Hematopoietic multipotent progenitor cell treated with erythropoietin and hydrocortisone succinate and interleukin-3 and kit ligand, for 15 days (in vitro differentiated cells): ENCODE results near the gene YEATS2.
"Not testable (repeated sequence)": the region's sequence is repeated elsewhere in the genome, so short reads cannot be mapped to it uniquely, and the experiment has no call there.

ENCODE experiments used
- DNase-seq: peaks from one replicate; pipeline ENCODE4 v3.0.0-alpha.2; 2015; ENCODE audit warnings: low spot score

Gene YEATS2

DNA sequence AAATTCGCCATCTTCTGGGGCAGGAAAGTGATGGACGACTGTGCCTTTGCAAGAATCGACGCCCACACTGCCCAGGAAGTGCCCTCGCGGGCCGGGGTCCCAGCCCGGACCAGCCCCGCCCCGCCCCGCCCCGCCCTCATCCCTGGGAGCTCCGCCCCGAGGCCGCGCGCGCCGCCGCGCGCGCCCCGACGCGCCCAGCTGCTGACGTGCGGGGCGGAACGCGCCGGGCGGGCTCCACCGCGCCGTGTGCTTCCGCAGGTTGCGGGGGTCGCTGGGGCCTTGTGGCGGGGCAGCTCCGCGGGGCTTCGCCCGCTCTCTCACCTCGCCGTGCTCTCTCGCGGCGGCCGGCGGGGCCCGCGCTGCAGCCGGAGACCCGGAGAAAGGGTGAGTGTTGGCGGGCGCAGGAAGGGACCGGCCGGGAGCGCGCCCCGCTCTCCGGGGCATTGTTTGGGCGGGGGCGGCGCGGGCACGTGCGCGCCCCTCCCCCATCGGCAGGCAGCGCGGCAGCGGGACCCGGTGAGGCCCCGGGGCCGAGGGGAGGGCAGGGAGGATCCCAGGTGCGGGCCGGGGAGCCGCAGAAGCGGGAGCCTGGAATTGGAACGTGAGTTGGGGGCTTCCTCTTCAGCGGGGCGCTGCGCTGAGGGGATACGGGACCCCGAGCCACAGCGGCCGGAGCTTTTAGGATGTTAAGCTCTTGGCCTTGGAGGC, at the start of gene YEATS2:
Gene YEATS2, plus strand, starts transcription at position 188 of the 708 bp plus-strand sequence. CDS start 17,366 bp downstream, outside the sequence.
- DNase-seq: peak; percentile 55

DNA sequence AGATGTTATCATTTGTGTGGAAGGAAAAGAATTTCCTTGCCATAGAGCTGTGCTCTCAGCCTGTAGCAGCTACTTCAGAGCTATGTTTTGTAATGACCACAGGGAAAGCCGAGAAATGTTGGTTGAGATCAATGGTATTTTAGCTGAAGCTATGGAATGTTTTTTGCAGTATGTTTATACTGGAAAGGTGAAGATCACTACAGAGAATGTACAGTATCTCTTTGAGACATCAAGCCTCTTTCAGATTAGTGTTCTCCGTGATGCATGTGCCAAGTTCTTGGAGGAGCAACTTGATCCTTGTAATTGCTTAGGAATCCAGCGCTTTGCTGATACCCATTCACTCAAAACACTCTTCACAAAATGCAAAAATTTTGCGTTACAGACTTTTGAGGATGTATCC, 47.0 kb upstream of the YEATS2 start:
- DNase-seq: no peak

DNA sequence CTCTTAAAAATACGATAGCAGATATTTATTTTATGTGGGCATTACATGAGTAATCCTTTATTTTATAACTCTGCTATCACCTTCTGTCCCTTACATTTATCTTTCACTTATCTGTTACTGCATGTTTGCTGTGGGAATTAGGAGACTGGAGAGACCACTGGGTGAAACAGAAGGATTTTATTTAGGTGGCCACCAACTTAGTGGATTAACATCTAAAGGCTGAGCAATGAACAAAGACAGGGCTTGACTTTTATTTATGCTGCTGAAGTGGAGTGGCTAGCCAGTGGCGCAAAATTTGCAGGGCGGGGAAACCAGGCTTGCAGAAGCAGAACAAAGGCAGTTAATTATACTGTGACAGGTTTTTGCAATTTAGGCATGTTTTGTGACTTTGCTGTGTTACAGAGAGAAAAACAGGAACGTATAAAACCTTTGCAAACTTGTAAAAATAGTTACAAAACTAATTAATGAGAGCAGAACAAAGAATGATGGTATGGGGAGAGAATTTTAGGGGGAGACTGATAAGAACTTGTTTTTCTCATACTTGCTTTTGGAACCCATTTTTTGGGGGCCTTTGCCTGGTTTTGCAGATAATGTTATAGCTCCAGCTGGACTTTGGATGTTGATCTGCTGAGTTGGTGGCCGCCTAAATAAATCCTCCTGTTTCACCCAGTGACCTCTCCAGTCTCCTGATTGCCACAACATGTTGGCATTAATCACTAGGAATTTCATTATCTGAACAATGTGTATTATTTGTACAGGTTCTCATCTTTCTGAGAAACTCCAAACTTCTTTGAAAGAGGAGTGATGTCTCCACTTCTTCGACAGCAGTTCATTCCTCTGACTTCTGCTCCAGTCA, 44.2 kb upstream of the YEATS2 start:
- DNase-seq: no peak

- DNase-seq: no peak
These were observed 42.9 kb upstream of the YEATS2 start for GRCh38 chr3:183654727-183655126.

DNA sequence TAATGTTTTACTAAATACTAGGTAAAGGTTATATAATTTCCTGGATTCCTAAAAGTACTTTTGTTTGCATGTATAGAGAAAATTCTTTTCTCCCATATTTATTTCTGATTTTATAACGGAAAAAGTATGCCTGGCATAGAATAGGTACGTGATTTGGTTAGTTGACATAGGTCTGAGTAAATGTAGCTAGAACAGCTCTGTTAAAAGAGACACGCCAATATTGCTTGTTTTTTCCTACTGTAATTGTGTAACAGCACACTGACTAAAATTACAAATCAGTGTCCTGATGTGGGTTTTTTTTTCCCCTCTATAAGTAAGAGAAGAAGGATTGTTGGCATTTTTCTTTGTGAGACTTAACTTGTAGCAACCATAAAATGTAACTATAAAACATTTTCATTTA, 35.5 kb upstream of the YEATS2 start:
- DNase-seq: no peak

- DNase-seq: no peak
These were observed 32.6 kb upstream of the YEATS2 start for GRCh38 chr3:183664913-183665381.

- DNase-seq: no peak
These were observed 17.5 kb upstream of the YEATS2 start for GRCh38 chr3:183680061-183680460.

GRCh38 chr3:183687705-183688104, 9.9 kb upstream of the YEATS2 start:
- no peak for DNase-seq

- peak; percentile 54 for DNase-seq
These were observed 8.7 kb upstream of the YEATS2 start for GRCh38 chr3:183688874-183689273.

- not testable (repeated sequence) for DNase-seq
These were observed 8.0 kb upstream of the YEATS2 start for GRCh38 chr3:183689621-183690020.

DNA sequence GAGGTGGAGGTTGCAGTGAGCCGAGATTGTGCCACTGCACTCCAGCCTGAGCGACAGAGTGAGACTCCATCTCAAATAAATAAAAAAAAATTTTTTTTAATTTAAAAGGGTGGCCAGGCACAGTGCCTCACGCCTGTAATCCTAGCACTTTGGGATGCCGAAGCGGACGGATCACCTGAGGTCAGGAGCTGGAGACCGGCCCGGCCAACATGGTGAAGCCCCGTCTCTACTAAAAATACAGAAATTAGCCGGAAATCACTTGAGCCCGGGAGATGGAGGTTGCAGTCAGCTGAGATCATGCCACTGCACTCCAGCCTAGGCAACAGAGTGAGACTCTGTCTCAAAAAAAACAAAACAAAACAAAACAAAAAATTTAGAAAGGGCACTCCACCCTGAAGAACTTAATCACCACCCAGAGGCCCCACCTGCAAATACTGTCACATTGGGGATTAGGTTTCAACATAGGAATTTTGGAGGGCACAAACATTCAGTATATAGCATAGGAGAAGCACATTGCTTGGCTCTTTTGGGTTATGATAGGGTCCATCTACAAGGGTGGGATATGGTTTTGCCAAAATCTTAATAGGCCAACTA, 7.1 kb upstream of the YEATS2 start:
- no peak for DNase-seq

- DNase-seq: no peak
These were observed 5.2 kb upstream of the YEATS2 start for GRCh38 chr3:183692436-183692835.

DNA sequence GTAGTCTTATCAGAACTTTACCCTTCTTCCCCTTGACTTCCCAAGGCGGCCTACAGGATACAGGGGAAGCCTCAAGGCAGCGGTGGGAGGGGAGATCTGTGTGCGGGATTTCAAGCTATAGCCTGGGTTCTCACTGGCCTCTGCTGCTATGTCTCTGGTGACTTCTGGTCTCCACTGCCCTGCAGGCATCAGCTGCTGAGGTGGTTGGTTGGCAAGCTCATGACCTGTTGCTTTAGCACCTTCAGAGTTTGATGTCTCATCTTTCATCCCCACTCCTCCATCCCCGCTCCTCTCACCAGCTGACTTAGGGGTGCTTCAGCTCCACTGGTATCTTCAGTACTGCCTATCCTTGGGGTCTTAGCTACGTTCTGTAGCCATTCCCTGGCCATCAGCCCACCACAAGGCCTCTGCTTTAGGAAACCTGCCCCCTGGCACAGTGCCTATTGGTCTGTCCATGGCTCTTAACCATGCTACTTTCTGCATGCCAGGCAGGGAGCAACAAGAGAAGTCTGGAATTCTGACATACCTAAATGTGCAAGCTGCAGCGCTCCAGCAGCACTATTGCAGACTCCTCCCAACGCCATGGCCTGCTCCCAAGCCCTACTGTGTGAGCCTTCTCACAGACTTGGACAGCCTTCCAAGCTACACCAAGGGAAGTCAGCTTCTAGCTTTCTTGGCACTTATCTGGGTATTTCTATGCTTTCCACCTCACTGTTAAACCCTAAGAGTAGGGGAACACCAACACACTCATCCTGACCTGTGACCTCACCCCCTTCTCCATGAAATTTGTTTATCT, 1.8 kb upstream of the YEATS2 start:
- no peak for DNase-seq

- DNase-seq: no peak
These were observed 431 bp upstream of the YEATS2 start for GRCh38 chr3:183697123-183697609.

DNA sequence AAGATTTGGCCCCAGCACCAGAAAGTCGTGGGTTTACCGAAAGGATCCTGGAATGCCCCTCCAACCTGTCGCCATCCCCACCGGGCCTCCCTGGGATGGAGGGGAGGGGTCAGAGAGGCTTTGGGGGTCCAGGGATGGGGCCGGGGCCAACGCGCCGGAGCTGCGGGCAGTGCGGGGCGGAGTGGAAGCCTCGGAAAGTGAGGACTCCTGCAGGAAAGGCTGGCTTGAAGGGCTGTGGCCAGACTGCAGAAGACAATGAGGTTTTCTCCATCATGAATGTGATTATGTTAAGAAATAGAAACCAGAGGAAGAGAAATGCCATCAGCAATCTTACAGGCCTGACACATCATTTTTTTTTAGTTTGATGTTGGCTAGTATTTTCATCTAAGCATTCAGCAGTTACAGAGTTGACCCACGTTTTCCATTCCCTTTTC, 738 bp downstream of the YEATS2 start:
- DNase-seq: no peak

DNA sequence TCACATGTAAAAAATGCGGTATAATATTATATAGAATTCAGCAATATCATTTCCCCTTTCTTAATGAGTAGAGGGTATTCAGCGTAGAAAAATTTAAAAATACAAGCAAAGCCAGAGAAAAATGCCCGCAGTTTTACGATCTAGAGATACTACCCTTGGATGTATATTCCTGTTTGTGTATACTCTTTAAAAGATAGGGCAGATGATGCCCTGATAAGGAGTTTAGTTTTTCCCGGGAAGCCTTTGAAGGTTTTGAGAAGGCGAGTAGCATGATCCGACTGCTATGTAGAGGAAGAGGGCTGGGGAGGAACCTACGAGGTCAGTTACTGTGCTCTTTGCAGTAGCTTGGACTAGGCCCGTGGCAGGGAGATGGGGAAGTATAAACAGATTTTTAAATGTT, 1.2 kb downstream of the YEATS2 start:
- DNase-seq: no peak

GRCh38 chr3:183699238-183699947, 1.8 kb downstream of the YEATS2 start:
- no peak for DNase-seq

DNA sequence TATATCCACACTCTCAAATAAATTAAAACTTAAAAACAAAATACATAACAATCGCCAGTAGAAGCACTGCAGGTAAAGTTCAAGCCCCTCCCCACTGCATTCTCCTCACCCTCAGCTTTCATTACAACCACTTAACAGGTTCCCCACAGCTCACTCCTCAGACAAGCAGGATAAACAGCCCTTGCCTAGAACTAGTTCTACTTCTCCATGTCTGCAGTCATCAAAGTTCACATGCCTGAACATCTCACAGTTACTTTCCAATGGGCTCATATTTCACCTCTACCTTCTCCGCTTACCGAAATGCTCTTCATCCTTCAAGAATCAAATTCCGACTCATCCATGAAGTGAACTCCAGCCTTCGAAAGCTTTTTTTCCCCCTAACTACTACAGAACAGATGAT, 4.1 kb downstream of the YEATS2 start:
- DNase-seq: no peak

- DNase-seq: not testable (repeated sequence)
These were observed 6.3 kb downstream of the YEATS2 start for GRCh38 chr3:183703892-183704291.

DNA sequence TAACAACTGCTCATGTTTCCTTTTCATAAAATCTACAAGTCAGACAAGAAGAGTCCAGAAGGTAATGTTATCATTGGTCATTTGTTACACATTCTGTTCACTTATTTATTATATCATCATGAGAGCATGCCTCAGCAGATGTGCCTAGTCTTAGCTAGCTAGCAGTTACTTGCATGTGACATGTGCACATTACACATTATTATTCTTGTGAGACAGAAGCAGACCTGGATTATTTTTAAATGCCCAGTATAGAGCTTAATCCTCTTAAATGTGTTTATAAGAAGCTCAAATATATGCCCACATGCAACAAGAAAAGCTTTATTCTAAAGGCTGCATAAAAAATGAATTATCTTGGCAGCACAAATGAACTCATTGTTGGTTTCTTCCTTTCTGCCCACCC, 12.6 kb downstream of the YEATS2 start:
- no peak for DNase-seq

- no peak for DNase-seq
These were observed 13.9 kb downstream of the YEATS2 start for GRCh38 chr3:183711516-183711915.
